PC-9 (cell line): ENCODE results near the gene EYS.

Experiments used
- CTCF ChIP-seq: fragments of 200-600 bp; sonication (generic); conservative IDR thresholded peaks from 2 replicates; pipeline ENCODE4 v1.6.1; 2017; ENCODE audit warnings: mixed run types, antibody characterized with exemption, mild to moderate bottlenecking, moderate library complexity
- EZH2 ChIP-seq: fragments of 200-600 bp; sonication (generic); IDR thresholded peaks from 2 replicates; pipeline ENCODE4 v1.8.0; 2017; ENCODE audit warnings: antibody characterized with exemption, low read depth

GRCh38 chr6:64685401-64685800 is 1021.6 kb downstream of the EYS start:
- TF ChIP-seq CTCF (no peak), EZH2 (no peak)
